HCT116 (cell line): ENCODE data around the gene ZNF853. TPM values are rescaled to one million over a fixed set of nuclear protein-coding genes. Genes with fewer than 3 reads are reported as not detected.

Source experiments
- ATAC-seq: fragments of 200-7000 bp; cut with Tn5 transposase; 2 replicates; pipeline ENCODE4 v1.9.1; 2020; ENCODE audit warnings: mild to moderate bottlenecking, moderate library complexity
- BruUV-seq: library from RNA; stranded (reverse); fragments of 400-500 nt; replicated peaks from 2 replicates; lab custom pipeline; 2021; lab: Mats Ljungman, UMichigan
- CTCF ChIA-PET: fragments of 300-600 bp; sonication (Branson Sonifier 250); formaldehyde crosslinking; loops from one replicate; lab custom pipeline; 2021; ENCODE audit warnings: antibody characterized with exemption; lab: Charles Lee
- POLR2A ChIA-PET: fragments of 300-600, 350-600 bp; sonication (Branson Sonifier 250); formaldehyde crosslinking; loops from one replicate; lab custom pipeline; 2021; ENCODE audit warnings: antibody characterized with exemption; lab: Charles Lee
- RAD21 ChIA-PET, 2 experiments: fragments of 300-600 bp; sonication (Branson Sonifier 250); formaldehyde crosslinking; loops; one replicate each; lab custom pipeline; 2023; ENCODE audit warnings: low total read pairs in 2 of 2; ENCODE audit not compliant: uncharacterized antibody in 2 of 2, unreplicated experiment in 2 of 2, low non-redundant PET in 1 of 2; lab: Charles Lee
- DNase-seq: peaks from one replicate; pipeline ENCODE4 v3.0.0-alpha.2; 2010; ENCODE audit warnings: low read depth, low spot score
- H2AFZ ChIP-seq: fragments of 200-600 bp; shearing (Covaris generic), sonication (generic); 2 replicates; pipeline ENCODE4 v1.6.1; 2017; ENCODE audit warnings: low read depth, mixed run types, mixed read lengths, antibody characterized with exemption, low read length; ENCODE audit not compliant: poor library complexity, severe bottlenecking
- H3K27ac ChIP-seq: 2 replicates; pipeline ENCODE4 v1.5.1; 2012; ENCODE audit warnings: low read depth, low read length
- H3K27me3 ChIP-seq: fragments of 200-600 bp; sonication (generic); 2 replicates; pipeline ENCODE4 v1.6.1; 2016; ENCODE audit warnings: mixed run types, low read length, mixed read lengths; ENCODE audit not compliant: insufficient read depth
- H3K36me3 ChIP-seq, 2 experiments: fragments of 200-500 bp in 1 of 2; fragments of 200-600 bp in 1 of 2; sonication (Bioruptor generic) in 1 of 2; sonication (generic) in 1 of 2; 2 replicates each; pipeline versions ENCODE4 v1.5.1 to v1.6.1; 2014 to 2016; ENCODE audit warnings: low read length in 2 of 2, inconsistent platforms in 1 of 2, mixed read lengths in 1 of 2, mixed run types in 1 of 2; ENCODE audit not compliant: insufficient read depth in 2 of 2, control insufficient read depth in 1 of 2
- H3K4me1 ChIP-seq, 2 experiments: fragments of 200-600 bp in 1 of 2; sonication (generic) in 1 of 2; 2 replicates each; pipeline versions ENCODE4 v1.5.1 to v1.6.1; 2012 to 2017; ENCODE audit warnings: low read length in 2 of 2, inconsistent platforms in 1 of 2, mild to moderate bottlenecking in 1 of 2, mixed read lengths in 1 of 2, mixed run types in 1 of 2, moderate library complexity in 1 of 2; ENCODE audit not compliant: insufficient read depth in 2 of 2, control insufficient read depth in 1 of 2
- H3K4me2 ChIP-seq: fragments of 200-600 bp; sonication (generic); 2 replicates; pipeline ENCODE4 v1.6.1; 2017; ENCODE audit warnings: mixed run types, low read length, mixed read lengths
- H3K4me3 ChIP-seq, 2 experiments: fragments of 200-600 bp in 1 of 2; sonication (generic) in 1 of 2; replicated peaks in 1 of 2; 2 replicates each; pipeline ENCODE4 v1.5.1; 2011 to 2016; ENCODE audit warnings: low read length in 2 of 2, control low read depth in 1 of 2, low read depth in 1 of 2, mild to moderate bottlenecking in 1 of 2, mixed read lengths in 1 of 2, mixed run types in 1 of 2
- H3K79me2 ChIP-seq: fragments of 200-600 bp; sonication (generic); 2 replicates; pipeline ENCODE4 v1.6.1; 2017; ENCODE audit warnings: mild to moderate bottlenecking, mixed run types, low read length, moderate library complexity, mixed read lengths; ENCODE audit not compliant: insufficient read depth
- H3K9ac ChIP-seq: fragments of 200-600 bp; sonication (generic); 2 replicates; pipeline ENCODE4 v1.6.1; 2016; ENCODE audit warnings: low read length, mixed read lengths
- H3K9me2 ChIP-seq: fragments of 200-600 bp; sonication (generic), shearing (Covaris generic); 2 replicates; pipeline ENCODE4 v1.6.1; 2017; ENCODE audit warnings: mixed run types, mild to moderate bottlenecking, moderate library complexity; ENCODE audit not compliant: insufficient read depth
- H3K9me3 ChIP-seq, 2 experiments: fragments of 200-500 bp in 1 of 2; fragments of 200-600 bp in 1 of 2; sonication (Bioruptor generic) in 1 of 2; sonication (generic) in 1 of 2; 2 replicates each; pipeline ENCODE4 v1.6.1; 2014 to 2017; ENCODE audit warnings: low read length in 2 of 2, mixed read lengths in 2 of 2, inconsistent platforms in 1 of 2, low read depth in 1 of 2, mild to moderate bottlenecking in 1 of 2, mixed run types in 1 of 2, moderate library complexity in 1 of 2; ENCODE audit not compliant: control insufficient read depth in 1 of 2, insufficient read depth in 1 of 2
- H4K20me1 ChIP-seq: fragments of 200-600 bp; sonication (generic), shearing (Covaris generic); 2 replicates; pipeline ENCODE4 v1.6.1; 2017; ENCODE audit warnings: mixed run types, mild to moderate bottlenecking, moderate library complexity; ENCODE audit not compliant: insufficient read depth
- CBX3 ChIP-seq: IDR thresholded peaks from 2 replicates; pipeline ENCODE4 v1.6.1; 2012; ENCODE audit warnings: low read depth
- EGR1 ChIP-seq: IDR thresholded peaks from 2 replicates; pipeline ENCODE4 v1.6.1; 2012; ENCODE audit warnings: low read depth
- ELF1 ChIP-seq: IDR thresholded peaks from 2 replicates; pipeline ENCODE4 v1.6.1; 2012; ENCODE audit warnings: low read depth, borderline replicate concordance
- EZH2 ChIP-seq: fragments of 200-600 bp; sonication (generic); IDR thresholded peaks from 2 replicates; pipeline ENCODE4 v1.6.1; 2017; ENCODE audit warnings: antibody characterized with exemption, mixed run types
- FOSL1 ChIP-seq: IDR thresholded peaks from 2 replicates; pipeline ENCODE4 v1.6.1; 2012; ENCODE audit warnings: low read depth
- JUND ChIP-seq: IDR thresholded peaks from 2 replicates; pipeline ENCODE4 v1.6.1; 2012
- POLR2AphosphoS5 ChIP-seq: IDR thresholded peaks from 2 replicates; pipeline ENCODE4 v1.6.1; 2011; ENCODE audit warnings: mild to moderate bottlenecking, low read depth, low read length, moderate library complexity
- RAD21 ChIP-seq: IDR thresholded peaks from 2 replicates; pipeline ENCODE4 v1.6.1; 2012; ENCODE audit warnings: low read depth, mild to moderate bottlenecking
- SIN3A ChIP-seq: IDR thresholded peaks from 2 replicates; pipeline ENCODE4 v1.6.1; 2012; ENCODE audit warnings: low read depth
- SP1 ChIP-seq: IDR thresholded peaks from 2 replicates; pipeline ENCODE4 v1.6.1; 2012; ENCODE audit warnings: low read depth
- SRF ChIP-seq: IDR thresholded peaks from 2 replicates; pipeline ENCODE4 v1.6.1; 2012; ENCODE audit warnings: low read depth
- TCF7L2 ChIP-seq: IDR thresholded peaks from 2 replicates; pipeline ENCODE4 v1.7.0; 2011; ENCODE audit warnings: borderline replicate concordance, inconsistent platforms; ENCODE audit not compliant: insufficient read depth, insufficient read length; ENCODE audit errors: extremely low read depth
- YY1 ChIP-seq: IDR thresholded peaks from 2 replicates; pipeline ENCODE4 v1.6.1; 2011; ENCODE audit warnings: low read length, low read depth, moderate library complexity, mild to moderate bottlenecking; ENCODE audit not compliant: insufficient replicate concordance; ENCODE audit errors: extremely low read depth
- ZFX ChIP-seq: fragments of 450-650 bp; IDR thresholded peaks from 2 replicates; pipeline ENCODE4 v1.6.1; 2017
- ZNF274 ChIP-seq: fragments of 200-500 bp; sonication (Bioruptor generic); IDR thresholded peaks from 2 replicates; pipeline ENCODE4 v1.6.1; 2014; ENCODE audit warnings: mild to moderate bottlenecking, low read depth, low read length, inconsistent platforms
- intact Hi-C: fragments of 100-400 bp; cut with micrococcal nuclease; formaldehyde crosslinking; loops from 2 replicates; pipeline ENCODE4 v1.10.0; 2022
- total RNA-seq: library from RNA; stranded (reverse); gene quantifications from one replicate; pipeline ENCODE4 v1.2.1, GENCODE V29; 2021; ENCODE audit not compliant: unreplicated experiment
- TF ChIP-seq, protein P1 (sequence below), 3 experiments: fragments of 200-600 bp in 1 of 3; sonication (generic) in 1 of 3; IDR thresholded peaks in 2 of 3; conservative IDR thresholded peaks in 1 of 3; 2 replicates each; pipeline ENCODE4 v1.5.1; 2012 to 2017; ENCODE audit warnings: low read depth in 2 of 3, low read length in 2 of 3, antibody characterized with exemption in 1 of 3, borderline replicate concordance in 1 of 3, control low read depth in 1 of 3, mild to moderate bottlenecking in 1 of 3, mixed read lengths in 1 of 3, mixed run types in 1 of 3, moderate library complexity in 1 of 3; ENCODE audit not compliant: insufficient read depth in 1 of 3
- TF ChIP-seq, protein P2 (sequence below): IDR thresholded peaks from 2 replicates; pipeline ENCODE4 v1.6.1; 2011; ENCODE audit warnings: mild to moderate bottlenecking, low read length, moderate library complexity; ENCODE audit not compliant: insufficient replicate concordance; ENCODE audit errors: extremely low read depth
- TF ChIP-seq, protein P3 (sequence below): IDR thresholded peaks from 2 replicates; pipeline ENCODE4 v1.6.1; 2012
- TF ChIP-seq, protein P4 (sequence below): IDR thresholded peaks from 2 replicates; pipeline ENCODE4 v1.6.1; 2012; ENCODE audit warnings: low read depth

ZNF853 gene
- total RNA-seq, 1 experiment from 2014 or later: 0.05 TPM

DNA sequence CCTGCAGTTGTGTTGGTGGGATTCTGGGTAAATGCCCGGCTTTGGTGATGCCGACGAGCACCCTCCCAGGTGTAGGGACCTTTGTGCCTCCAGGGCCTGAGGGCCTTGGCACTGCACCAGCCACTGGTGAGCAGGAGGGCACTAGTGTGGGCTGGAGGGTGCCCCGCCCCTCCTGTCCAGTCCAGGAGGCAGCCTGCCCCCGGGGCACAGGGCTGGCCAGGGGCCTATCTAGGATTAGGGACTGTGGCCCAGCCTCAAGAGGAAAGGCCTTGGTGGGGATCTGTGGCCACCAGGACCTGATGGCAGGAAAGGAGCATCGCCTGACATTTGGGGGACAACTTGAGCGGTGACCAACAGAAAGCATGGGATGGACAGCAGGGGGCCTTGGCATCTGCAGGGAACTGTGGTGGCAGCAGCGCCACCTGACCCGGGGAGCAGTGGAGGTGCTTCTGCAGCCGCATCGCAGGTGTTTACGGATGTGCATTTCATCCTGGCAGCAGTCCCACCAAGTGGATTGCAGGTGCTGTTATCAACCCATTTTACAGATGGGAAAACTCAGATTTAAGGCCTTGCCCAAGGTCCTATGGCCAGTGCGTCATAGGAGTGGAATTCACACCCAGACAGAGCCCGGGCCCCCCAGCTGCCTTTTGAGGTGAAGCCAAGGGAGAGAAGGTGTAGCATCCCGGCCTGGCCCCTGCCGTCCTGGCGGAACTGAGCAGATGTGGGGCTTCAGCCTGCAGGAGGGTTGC is 32.8 kb downstream of the ZNF853 start:
- H3K4me3 ChIP-seq: no peak overlapping the region
- RAD21 ChIA-PET: no interaction called here
- H3K9me3 ChIP-seq: no peaks in the 10 kb centered on the region; a peak in 1 of 4 replicates
- H3K9ac ChIP-seq: no peak overlapping the region
- TF ChIP-seq ZFX (no peak), JUND (no peak), YY1 (no peak), ELF1 (no peak), POLR2AphosphoS5 (no peak), TCF7L2 (no peak), RAD21 (no peak), FOSL1 (no peak), CBX3 (no peak), EGR1 (no peak), SIN3A (no peak), SP1 (no peak), EZH2 (no peak), SRF (no peak), ZNF274 (no peak)
- TF ChIP-seq, protein P1, sequence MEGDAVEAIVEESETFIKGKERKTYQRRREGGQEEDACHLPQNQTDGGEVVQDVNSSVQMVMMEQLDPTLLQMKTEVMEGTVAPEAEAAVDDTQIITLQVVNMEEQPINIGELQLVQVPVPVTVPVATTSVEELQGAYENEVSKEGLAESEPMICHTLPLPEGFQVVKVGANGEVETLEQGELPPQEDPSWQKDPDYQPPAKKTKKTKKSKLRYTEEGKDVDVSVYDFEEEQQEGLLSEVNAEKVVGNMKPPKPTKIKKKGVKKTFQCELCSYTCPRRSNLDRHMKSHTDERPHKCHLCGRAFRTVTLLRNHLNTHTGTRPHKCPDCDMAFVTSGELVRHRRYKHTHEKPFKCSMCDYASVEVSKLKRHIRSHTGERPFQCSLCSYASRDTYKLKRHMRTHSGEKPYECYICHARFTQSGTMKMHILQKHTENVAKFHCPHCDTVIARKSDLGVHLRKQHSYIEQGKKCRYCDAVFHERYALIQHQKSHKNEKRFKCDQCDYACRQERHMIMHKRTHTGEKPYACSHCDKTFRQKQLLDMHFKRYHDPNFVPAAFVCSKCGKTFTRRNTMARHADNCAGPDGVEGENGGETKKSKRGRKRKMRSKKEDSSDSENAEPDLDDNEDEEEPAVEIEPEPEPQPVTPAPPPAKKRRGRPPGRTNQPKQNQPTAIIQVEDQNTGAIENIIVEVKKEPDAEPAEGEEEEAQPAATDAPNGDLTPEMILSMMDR (IDR thresholded peaks at IDR 0.05 in 2 of 3, conservative IDR thresholded peaks at IDR 0.05 in 1 of 3; ENCODE audit: borderline replicate concordance in 1 of 3, insufficient read depth in 1 of 3, low read depth in 2 of 3, low read length in 2 of 3): no peak
- TF ChIP-seq, protein P2, sequence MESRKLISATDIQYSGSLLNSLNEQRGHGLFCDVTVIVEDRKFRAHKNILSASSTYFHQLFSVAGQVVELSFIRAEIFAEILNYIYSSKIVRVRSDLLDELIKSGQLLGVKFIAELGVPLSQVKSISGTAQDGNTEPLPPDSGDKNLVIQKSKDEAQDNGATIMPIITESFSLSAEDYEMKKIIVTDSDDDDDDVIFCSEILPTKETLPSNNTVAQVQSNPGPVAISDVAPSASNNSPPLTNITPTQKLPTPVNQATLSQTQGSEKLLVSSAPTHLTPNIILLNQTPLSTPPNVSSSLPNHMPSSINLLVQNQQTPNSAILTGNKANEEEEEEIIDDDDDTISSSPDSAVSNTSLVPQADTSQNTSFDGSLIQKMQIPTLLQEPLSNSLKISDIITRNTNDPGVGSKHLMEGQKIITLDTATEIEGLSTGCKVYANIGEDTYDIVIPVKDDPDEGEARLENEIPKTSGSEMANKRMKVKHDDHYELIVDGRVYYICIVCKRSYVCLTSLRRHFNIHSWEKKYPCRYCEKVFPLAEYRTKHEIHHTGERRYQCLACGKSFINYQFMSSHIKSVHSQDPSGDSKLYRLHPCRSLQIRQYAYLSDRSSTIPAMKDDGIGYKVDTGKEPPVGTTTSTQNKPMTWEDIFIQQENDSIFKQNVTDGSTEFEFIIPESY: no peak
- TF ChIP-seq, protein P3, sequence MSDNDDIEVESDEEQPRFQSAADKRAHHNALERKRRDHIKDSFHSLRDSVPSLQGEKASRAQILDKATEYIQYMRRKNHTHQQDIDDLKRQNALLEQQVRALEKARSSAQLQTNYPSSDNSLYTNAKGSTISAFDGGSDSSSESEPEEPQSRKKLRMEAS: no peak
- TF ChIP-seq, protein P4, sequence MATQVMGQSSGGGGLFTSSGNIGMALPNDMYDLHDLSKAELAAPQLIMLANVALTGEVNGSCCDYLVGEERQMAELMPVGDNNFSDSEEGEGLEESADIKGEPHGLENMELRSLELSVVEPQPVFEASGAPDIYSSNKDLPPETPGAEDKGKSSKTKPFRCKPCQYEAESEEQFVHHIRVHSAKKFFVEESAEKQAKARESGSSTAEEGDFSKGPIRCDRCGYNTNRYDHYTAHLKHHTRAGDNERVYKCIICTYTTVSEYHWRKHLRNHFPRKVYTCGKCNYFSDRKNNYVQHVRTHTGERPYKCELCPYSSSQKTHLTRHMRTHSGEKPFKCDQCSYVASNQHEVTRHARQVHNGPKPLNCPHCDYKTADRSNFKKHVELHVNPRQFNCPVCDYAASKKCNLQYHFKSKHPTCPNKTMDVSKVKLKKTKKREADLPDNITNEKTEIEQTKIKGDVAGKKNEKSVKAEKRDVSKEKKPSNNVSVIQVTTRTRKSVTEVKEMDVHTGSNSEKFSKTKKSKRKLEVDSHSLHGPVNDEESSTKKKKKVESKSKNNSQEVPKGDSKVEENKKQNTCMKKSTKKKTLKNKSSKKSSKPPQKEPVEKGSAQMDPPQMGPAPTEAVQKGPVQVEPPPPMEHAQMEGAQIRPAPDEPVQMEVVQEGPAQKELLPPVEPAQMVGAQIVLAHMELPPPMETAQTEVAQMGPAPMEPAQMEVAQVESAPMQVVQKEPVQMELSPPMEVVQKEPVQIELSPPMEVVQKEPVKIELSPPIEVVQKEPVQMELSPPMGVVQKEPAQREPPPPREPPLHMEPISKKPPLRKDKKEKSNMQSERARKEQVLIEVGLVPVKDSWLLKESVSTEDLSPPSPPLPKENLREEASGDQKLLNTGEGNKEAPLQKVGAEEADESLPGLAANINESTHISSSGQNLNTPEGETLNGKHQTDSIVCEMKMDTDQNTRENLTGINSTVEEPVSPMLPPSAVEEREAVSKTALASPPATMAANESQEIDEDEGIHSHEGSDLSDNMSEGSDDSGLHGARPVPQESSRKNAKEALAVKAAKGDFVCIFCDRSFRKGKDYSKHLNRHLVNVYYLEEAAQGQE: no peak
- no peaks in the 10 kb centered on the region for H3K27me3 ChIP-seq
- H2AFZ ChIP-seq: no peak overlapping the region
- H3K36me3 ChIP-seq: peaks cover 13 to 53% of the 10 kb centered on the region in 2 experiments; a peak in 3 of 4 replicates
- H3K27ac ChIP-seq: no peak overlapping the region
- POLR2A ChIA-PET: no interaction called here
- no TSS peak for BruUV-seq
- ATAC-seq (no peak), DNase-seq (no peak)
- H3K79me2 ChIP-seq: peaks cover 6% of the 10 kb centered on the region; the same call in 1 of the 2 replicates
- intact Hi-C loops: no loop called here
- CTCF ChIA-PET: no interaction called here
- H3K4me1 ChIP-seq: no peaks in the 10 kb centered on the region
- no peak overlapping the region for H3K4me2 ChIP-seq
- no peaks in the 10 kb centered on the region for H3K9me2 ChIP-seq
- H4K20me1 ChIP-seq: no peaks in the 10 kb centered on the region
